Adipocyte (in vitro differentiated cells): ENCODE results near the gene FBP2.

ENCODE experiments used
- DNase-seq: peaks from one replicate; pipeline ENCODE4 v3.0.0-alpha.2; 2015; ENCODE audit warnings: low read depth
- H3K27me3 ChIP-seq: replicated peaks from 2 replicates; pipeline ENCODE4 v1.7.0; 2013; ENCODE audit warnings: mild to moderate bottlenecking, low read length, moderate library complexity; ENCODE audit not compliant: control insufficient read depth, insufficient read depth
- H3K36me3 ChIP-seq: 2 replicates; pipeline ENCODE4 v1.7.0; 2013; ENCODE audit warnings: low read length, mild to moderate bottlenecking, moderate library complexity; ENCODE audit not compliant: control insufficient read depth, insufficient read depth, severe bottlenecking
- H3K4me1 ChIP-seq: 2 replicates; pipeline ENCODE4 v1.7.0; 2013; ENCODE audit warnings: mild to moderate bottlenecking, low read length, moderate library complexity; ENCODE audit not compliant: control insufficient read depth, insufficient read depth
- H3K4me3 ChIP-seq: 2 replicates; pipeline ENCODE4 v1.7.0; 2013; ENCODE audit warnings: mild to moderate bottlenecking, low read length, moderate library complexity
- H3K9ac ChIP-seq: 2 replicates; pipeline ENCODE4 v1.7.0; 2013; ENCODE audit warnings: mild to moderate bottlenecking, low read length, moderate library complexity
- H3K9me3 ChIP-seq: 2 replicates; pipeline ENCODE4 v1.7.0; 2013; ENCODE audit warnings: mild to moderate bottlenecking, low read length, moderate library complexity; ENCODE audit not compliant: control insufficient read depth

Gene FBP2

DNA sequence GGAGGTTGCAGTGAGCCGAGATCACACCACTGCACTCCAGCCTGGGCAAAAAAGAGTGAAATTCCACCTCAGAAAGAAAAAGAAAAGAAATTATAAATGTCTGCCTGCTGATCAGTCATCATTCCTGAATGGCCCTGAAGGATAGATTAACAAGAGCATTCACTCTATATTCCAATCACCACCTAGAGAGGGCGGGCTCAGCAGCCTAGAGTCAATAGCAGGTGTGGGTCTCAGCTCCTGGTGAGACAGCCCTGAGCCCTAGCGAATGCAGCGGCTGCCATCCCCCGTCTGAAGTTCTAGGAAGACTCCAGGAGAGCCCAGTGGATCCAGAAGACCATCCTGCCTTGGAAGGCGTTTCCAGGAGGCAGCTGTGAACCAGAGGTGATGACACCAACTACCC, 33.7 kb upstream of the FBP2 start:
- Histone ChIP-seq H3K4me1 (no peaks in the 10 kb centered on the region), H3K27me3 (peaks cover 37% of the 10 kb centered on the region), H3K36me3 (no peaks in the 10 kb centered on the region), H3K4me3 (no peak overlapping the region), H3K9ac (no peak overlapping the region), H3K9me3 (no peaks in the 10 kb centered on the region)
- DNase-seq: no peak

DNA sequence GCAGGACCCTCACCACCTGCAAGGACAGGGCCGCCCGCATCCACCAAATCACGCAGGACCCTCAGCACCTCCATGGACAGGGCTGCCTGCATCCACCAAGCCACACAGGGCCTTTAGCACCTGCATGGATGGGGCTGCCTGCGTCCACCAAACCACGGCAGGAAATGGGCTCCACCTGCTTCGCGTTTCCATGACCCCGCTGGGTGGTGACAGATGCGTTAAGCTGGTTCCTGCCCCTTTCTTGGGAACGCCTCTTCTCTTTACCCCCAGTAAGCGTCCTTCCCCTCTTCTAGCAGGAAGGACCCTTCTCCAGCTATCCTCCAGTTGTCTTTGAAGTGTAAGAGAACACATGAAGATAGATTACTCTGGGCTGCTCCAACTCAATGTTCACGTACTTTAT, 32.2 kb upstream of the FBP2 start:
- H3K4me3 ChIP-seq: no peak overlapping the region
- H3K27me3 ChIP-seq: peaks cover 28% of the 10 kb centered on the region
- no peaks in the 10 kb centered on the region for H3K36me3 ChIP-seq
- H3K9ac ChIP-seq: no peak overlapping the region
- DNase-seq: no peak
- H3K4me1 ChIP-seq: no peaks in the 10 kb centered on the region
- H3K9me3 ChIP-seq: no peaks in the 10 kb centered on the region

DNA sequence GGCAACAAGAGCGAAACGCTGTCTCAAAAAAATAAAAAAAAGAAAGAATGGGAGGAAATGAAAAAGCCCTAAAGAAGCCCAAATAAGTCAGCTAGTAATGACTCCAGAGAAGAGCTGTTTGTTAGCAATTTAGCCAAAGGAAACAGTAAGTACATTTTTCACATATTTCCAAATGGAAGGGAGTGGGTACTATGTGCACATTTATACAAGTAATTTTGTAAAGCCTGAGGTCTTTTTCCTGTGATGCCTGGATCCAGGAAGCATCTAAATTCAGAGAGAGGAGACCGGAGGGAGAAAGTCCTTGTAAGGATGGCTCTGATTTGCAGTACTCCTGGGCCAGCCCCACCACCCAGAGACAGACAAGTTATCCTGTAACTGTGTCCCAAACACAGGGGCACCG, 31.0 kb upstream of the FBP2 start:
- DNase-seq: peak; percentile 30
- peaks cover 26% of the 10 kb centered on the region for H3K27me3 ChIP-seq
- no peaks in the 10 kb centered on the region for H3K9me3 ChIP-seq
- H3K4me3 ChIP-seq: no peak overlapping the region
- H3K36me3 ChIP-seq: no peaks in the 10 kb centered on the region
- H3K9ac ChIP-seq: no peak overlapping the region
- H3K4me1 ChIP-seq: no peaks in the 10 kb centered on the region

DNA sequence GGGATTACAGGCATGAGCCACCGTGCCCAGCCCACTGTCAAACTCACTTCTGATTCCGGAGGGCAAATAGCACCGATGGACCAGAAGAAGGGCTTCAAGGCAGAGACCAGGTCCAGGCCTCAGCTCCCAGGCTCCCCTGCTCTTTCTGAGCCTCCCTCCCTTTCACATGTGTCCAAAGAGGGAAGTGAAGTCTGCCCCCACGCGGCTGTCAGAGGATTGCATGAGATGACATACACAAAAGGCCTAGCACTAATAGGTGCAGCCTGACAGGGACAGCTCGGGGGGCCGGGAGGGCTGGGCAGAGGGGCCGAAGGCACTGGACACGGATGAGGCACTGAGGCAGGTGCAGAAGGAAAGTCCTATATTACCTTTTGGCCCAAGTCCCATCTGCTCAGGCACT, 29.6 kb upstream of the FBP2 start:
- Histone ChIP-seq H3K4me1 (no peaks in the 10 kb centered on the region), H3K9ac (no peak overlapping the region), H3K9me3 (no peaks in the 10 kb centered on the region), H3K27me3 (peaks cover 23% of the 10 kb centered on the region), H3K36me3 (no peaks in the 10 kb centered on the region), H3K4me3 (no peak overlapping the region)
- peak; percentile 32 for DNase-seq

DNA sequence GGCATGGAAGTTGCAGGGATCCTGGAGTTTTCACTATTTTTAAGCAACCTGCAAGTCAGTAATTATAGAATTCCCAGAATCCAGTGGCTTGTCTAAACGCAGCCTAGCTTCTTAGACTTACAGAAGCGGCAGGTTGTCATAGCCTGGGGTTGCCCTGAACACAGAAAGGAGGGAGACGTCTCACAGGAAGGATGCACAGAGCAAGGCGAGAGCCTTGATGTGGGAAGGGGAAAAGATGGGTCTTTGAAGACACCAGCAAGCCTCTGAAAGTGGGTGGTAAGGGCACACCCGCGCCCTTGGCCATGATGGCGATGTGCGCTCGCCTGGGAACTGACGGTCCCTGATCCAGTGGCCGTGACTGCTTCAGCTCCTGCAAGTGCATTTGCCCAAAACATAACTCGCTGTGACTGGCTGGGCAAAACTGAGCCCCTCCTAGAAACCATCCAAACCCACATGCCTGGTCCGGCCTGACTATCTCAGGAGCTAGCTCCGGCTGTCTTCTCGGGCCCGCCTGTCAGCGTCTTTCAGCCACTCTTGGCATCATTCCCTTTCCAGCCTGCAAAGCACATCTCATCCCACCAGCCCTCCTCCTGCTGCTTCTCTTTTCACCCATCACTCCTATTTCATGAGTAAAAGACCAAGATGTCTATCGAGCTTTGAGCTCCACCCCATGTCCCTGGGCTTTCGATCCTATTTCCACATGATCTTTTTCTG, 28.6 kb upstream of the FBP2 start:
- Histone ChIP-seq H3K9ac (no peak overlapping the region), H3K4me3 (no peak overlapping the region), H3K27me3 (peaks cover 23% of the 10 kb centered on the region), H3K36me3 (no peaks in the 10 kb centered on the region), H3K4me1 (no peaks in the 10 kb centered on the region), H3K9me3 (no peaks in the 10 kb centered on the region)
- DNase-seq: no peak

DNA sequence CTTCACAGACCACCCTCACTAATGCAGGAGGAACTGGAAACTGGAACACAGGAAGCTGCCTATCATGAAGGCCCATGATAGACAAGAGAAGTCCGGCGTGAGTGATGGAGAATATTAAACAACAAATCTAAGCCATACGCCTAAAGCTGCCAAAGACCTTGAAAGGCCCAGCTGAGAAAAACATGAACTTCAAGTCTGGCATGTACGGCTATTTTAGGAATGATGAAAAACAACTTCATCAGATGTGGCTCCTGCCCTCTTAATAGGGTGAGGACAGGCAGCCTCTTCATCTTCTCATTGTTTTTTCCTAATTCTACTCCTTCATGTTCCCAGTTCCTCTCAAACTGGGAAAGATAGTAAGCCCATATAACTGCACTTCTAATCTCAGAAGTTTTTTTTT, 25.4 kb upstream of the FBP2 start:
- H3K4me3 ChIP-seq: no peak overlapping the region
- no peak overlapping the region for H3K9ac ChIP-seq
- DNase-seq: no peak
- peaks cover 14% of the 10 kb centered on the region for H3K27me3 ChIP-seq
- no peaks in the 10 kb centered on the region for H3K4me1 ChIP-seq
- H3K9me3 ChIP-seq: no peaks in the 10 kb centered on the region
- H3K36me3 ChIP-seq: no peaks in the 10 kb centered on the region

DNA sequence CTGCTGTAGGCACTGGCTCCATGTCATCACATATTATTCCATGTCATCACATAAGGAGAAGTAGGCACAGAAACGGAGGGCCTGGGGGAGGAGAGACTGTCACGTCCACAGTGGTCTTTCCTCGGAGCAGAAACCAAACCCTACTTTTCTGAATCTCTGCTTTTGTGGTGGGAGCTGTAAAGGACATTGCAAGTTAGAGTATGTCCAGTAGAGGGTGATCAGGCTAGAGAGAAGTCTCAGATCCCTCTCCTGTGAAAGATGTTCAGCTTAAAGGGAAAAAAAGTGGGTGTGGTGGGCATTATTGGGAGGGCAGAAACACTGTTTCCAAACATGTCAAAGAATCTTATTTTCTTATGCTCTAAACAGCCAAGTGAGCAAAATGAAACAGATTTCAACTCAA, 19.4 kb upstream of the FBP2 start:
- no peaks in the 10 kb centered on the region for H3K4me1 ChIP-seq
- H3K36me3 ChIP-seq: no peaks in the 10 kb centered on the region
- H3K9ac ChIP-seq: no peak overlapping the region
- no peak for DNase-seq
- no peaks in the 10 kb centered on the region for H3K9me3 ChIP-seq
- peaks cover 20% of the 10 kb centered on the region for H3K27me3 ChIP-seq
- H3K4me3 ChIP-seq: no peak overlapping the region

DNA sequence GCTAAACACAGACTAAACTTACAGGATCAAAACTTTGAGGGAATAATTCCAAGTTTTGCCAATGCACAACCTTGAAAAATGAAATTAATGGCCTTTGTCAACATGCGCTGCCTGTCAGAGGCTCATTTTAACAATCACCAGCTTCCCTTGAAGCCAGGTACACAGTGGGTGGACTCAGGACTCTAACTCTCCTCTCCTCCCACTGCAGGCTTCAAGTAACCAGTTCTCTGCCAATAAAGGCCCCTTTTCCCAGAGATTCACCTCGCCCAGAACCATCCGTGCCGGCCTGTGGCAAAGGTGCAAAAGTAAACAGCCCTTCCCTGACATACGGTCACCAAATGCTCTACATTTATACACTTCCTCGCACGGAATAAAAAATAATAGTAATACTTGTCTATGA, 18.4 kb upstream of the FBP2 start:
- Histone ChIP-seq H3K9me3 (no peaks in the 10 kb centered on the region), H3K4me3 (no peak overlapping the region), H3K9ac (no peak overlapping the region), H3K36me3 (no peaks in the 10 kb centered on the region), H3K4me1 (no peaks in the 10 kb centered on the region), H3K27me3 (peaks cover 29% of the 10 kb centered on the region)
- no peak for DNase-seq

DNA sequence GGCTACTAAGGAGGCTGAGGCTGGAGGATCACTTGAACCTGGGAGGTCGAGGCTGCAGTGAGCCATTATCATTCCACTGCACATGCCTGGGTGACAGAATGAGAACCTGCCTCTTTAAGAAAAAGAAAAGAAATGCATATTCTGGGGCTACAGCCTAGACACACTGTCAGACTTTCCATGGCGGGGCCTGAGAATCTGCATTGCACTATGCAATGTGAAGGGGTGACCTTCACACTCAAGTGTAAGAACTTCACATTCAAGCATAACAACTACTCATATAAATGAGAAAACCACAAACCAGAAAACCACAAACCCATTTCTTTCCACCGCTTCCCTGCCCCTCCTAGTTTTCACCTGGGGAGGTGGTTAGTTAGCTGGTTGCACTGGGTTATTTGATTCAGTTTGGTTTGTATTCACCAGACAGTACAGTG, 18.0 kb upstream of the FBP2 start:
- no peaks in the 10 kb centered on the region for H3K4me1 ChIP-seq
- no peak overlapping the region for H3K9ac ChIP-seq
- DNase-seq: no peak
- H3K9me3 ChIP-seq: no peaks in the 10 kb centered on the region
- H3K36me3 ChIP-seq: no peaks in the 10 kb centered on the region
- no peak overlapping the region for H3K4me3 ChIP-seq
- peaks cover 33% of the 10 kb centered on the region for H3K27me3 ChIP-seq

DNA sequence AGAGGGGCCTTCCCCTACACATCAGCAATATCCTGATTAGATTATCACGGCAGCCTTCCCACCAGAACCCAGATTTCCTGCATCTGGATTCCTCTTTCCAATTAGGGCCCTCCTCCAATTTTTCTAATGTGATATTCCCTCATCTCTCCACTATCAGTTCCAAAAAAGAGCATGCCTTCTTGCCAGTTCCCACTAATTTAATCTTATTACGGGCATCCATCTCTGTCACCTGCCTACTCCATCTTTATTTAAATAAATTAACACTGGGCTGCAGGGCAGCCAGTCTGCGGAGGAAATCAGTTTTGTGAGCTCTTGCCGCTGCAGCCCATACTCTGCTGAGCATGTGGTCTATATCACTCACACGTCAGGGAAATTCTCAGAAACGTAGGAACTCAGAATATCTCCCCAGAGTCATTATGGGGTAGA, 16.6 kb upstream of the FBP2 start:
- Histone ChIP-seq H3K36me3 (no peaks in the 10 kb centered on the region), H3K9me3 (no peaks in the 10 kb centered on the region)

DNA sequence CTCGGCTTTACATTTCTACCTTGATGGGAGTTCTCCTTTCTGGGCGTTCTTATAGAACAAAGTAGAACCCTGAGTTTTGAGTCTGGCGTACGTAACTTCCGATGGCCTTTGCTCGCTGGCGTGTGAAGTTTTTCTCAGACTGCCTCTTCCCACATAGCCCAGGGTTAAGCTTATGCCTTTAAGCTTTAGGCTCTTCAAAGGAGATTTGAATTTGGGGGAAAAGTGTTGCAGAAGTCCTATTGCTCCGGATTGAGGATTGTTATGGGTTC, 13.7 kb upstream of the FBP2 start:
- H3K36me3 ChIP-seq: no peaks in the 10 kb centered on the region
- no peak overlapping the region for H3K4me3 ChIP-seq
- no peaks in the 10 kb centered on the region for H3K9me3 ChIP-seq
- H3K4me1 ChIP-seq: peaks cover 6% of the 10 kb centered on the region
- no peak overlapping the region for H3K9ac ChIP-seq
- H3K27me3 ChIP-seq: peaks cover 48% of the 10 kb centered on the region
- no peak for DNase-seq

More for the DNA sequence above, 16.6 kb upstream of the FBP2 start:
- no peak for DNase-seq
- Histone ChIP-seq H3K4me1 (no peaks in the 10 kb centered on the region), H3K9ac (no peak overlapping the region), H3K27me3 (peaks cover 47% of the 10 kb centered on the region), H3K4me3 (no peak overlapping the region)
